ENCODE data around the gene ZNF536. TPM values are rescaled to one million over a fixed set of nuclear protein-coding genes. Genes with fewer than 3 reads are reported as not detected.

The ZNF536 gene
- total RNA-seq, 2 experiments from 2014 or later, result not detected

- H3K36me3 Mint-ChIP-seq (ENCODE audit: low read depth), result no peaks in the 10 kb centered on the region
- no peaks in the 10 kb centered on the region for H3K4me1 Mint-ChIP-seq
- POLR2A ChIA-PET, result no interaction called here
- intact Hi-C loops (cut with DNase I, micrococcal nuclease), result no loop called here
- H3K9me3 Mint-ChIP-seq (ENCODE audit: low read depth), result no peaks in the 10 kb centered on the region
- ATAC-seq (no peak), DNase-seq (no peak)
- H3K27me3 Mint-ChIP-seq, result peaks cover 5% of the 10 kb centered on the region
- no peak overlapping the region for H3K4me3 Mint-ChIP-seq
- H3K27ac Mint-ChIP-seq, result no peak overlapping the region
- CTCF ChIA-PET, result no interaction called here
These were observed 146.9 kb downstream of the ZNF536 start for GRCh38 chr19:30518965-30519606.

GRCh38 chr19:30519607-30520205 is 147.5 kb downstream of the ZNF536 start:
- POLR2A ChIA-PET, result interaction anchor here (0.7 kb wide), 1 partner anchor 211 kb away, joined by 7 read pairs; no protein-coding TSS in a partner anchor
- intact Hi-C loops (cut with DNase I, micrococcal nuclease), result no loop called here
- ATAC-seq, result no peak
- Mint-ChIP-seq H3K4me1 (no peaks in the 10 kb centered on the region), H3K9me3 (ENCODE audit: low read depth) (no peaks in the 10 kb centered on the region), H3K36me3 (ENCODE audit: low read depth) (no peaks in the 10 kb centered on the region), H3K27me3 (peaks cover 5% of the 10 kb centered on the region), H3K4me3 (no peak overlapping the region), H3K27ac (no peak overlapping the region)
- no peak for DNase-seq
- CTCF ChIA-PET, result no interaction called here

- DNase-seq (no peak), ATAC-seq (no peak)
- H3K9me3 Mint-ChIP-seq (ENCODE audit: low read depth), result no peaks in the 10 kb centered on the region
- H3K4me3 Mint-ChIP-seq, result no peak overlapping the region
- no peaks in the 10 kb centered on the region for H3K36me3 Mint-ChIP-seq (ENCODE audit: low read depth)
- peaks cover 5% of the 10 kb centered on the region for H3K27me3 Mint-ChIP-seq
- H3K4me1 Mint-ChIP-seq, result no peaks in the 10 kb centered on the region
- POLR2A ChIA-PET, result no interaction called here
- no peak overlapping the region for H3K27ac Mint-ChIP-seq
- CTCF ChIA-PET, result no interaction called here
- intact Hi-C loops (cut with DNase I, micrococcal nuclease), result no loop called here
These were observed 148.7 kb downstream of the ZNF536 start for GRCh38 chr19:30520735-30521479.

GRCh38 chr19:30521937-30522336 is 149.8 kb downstream of the ZNF536 start:
- Mint-ChIP-seq H3K27me3 (peaks cover 5% of the 10 kb centered on the region), H3K4me3 (no peak overlapping the region), H3K9me3 (ENCODE audit: low read depth) (no peaks in the 10 kb centered on the region), H3K27ac (no peak overlapping the region), H3K36me3 (ENCODE audit: low read depth) (no peaks in the 10 kb centered on the region), H3K4me1 (no peaks in the 10 kb centered on the region)
- intact Hi-C loops (cut with DNase I, micrococcal nuclease), result no loop called here
- POLR2A ChIA-PET, result no interaction called here
- CTCF ChIA-PET, result no interaction called here
- ATAC-seq (no peak), DNase-seq (no peak)

- Mint-ChIP-seq H3K4me1 (no peaks in the 10 kb centered on the region), H3K27ac (no peak overlapping the region), H3K4me3 (no peak overlapping the region), H3K9me3 (ENCODE audit: low read depth) (no peaks in the 10 kb centered on the region), H3K27me3 (peaks cover 5% of the 10 kb centered on the region), H3K36me3 (ENCODE audit: low read depth) (no peaks in the 10 kb centered on the region)
- intact Hi-C loops (cut with DNase I, micrococcal nuclease), result no loop called here
- DNase-seq (no peak), ATAC-seq (no peak)
- ChIA-PET POLR2A (no interaction called here), CTCF (no interaction called here)
These were observed 150.2 kb downstream of the ZNF536 start for GRCh38 chr19:30522341-30522740.

- no peaks in the 10 kb centered on the region for H3K36me3 Mint-ChIP-seq (ENCODE audit: low read depth)
- H3K27me3 Mint-ChIP-seq, result peaks cover 5% of the 10 kb centered on the region
- H3K9me3 Mint-ChIP-seq (ENCODE audit: low read depth), result no peaks in the 10 kb centered on the region
- ChIA-PET POLR2A (no interaction called here), CTCF (no interaction called here)
- intact Hi-C loops (cut with DNase I, micrococcal nuclease), result no loop called here
- H3K27ac Mint-ChIP-seq, result no peak overlapping the region
- H3K4me1 Mint-ChIP-seq, result no peaks in the 10 kb centered on the region
- DNase-seq (no peak), ATAC-seq (no peak)
- no peak overlapping the region for H3K4me3 Mint-ChIP-seq
These were observed 151.6 kb downstream of the ZNF536 start for GRCh38 chr19:30523791-30524190.

- Mint-ChIP-seq H3K4me1 (no peaks in the 10 kb centered on the region), H3K27me3 (peaks cover 1% of the 10 kb centered on the region), H3K36me3 (ENCODE audit: low read depth) (no peaks in the 10 kb centered on the region), H3K27ac (no peak overlapping the region), H3K4me3 (no peak overlapping the region), H3K9me3 (ENCODE audit: low read depth) (no peaks in the 10 kb centered on the region)
- intact Hi-C loops (cut with DNase I, micrococcal nuclease), result no loop called here
- CTCF ChIA-PET, result no interaction called here
- DNase-seq (no peak), ATAC-seq (no peak)
- POLR2A ChIA-PET, result no interaction called here
These were observed 153.2 kb downstream of the ZNF536 start for GRCh38 chr19:30525383-30525782.

- Mint-ChIP-seq H3K27me3 (no peaks in the 10 kb centered on the region), H3K27ac (no peak overlapping the region), H3K4me1 (no peaks in the 10 kb centered on the region), H3K4me3 (no peak overlapping the region), H3K36me3 (ENCODE audit: low read depth) (no peaks in the 10 kb centered on the region), H3K9me3 (ENCODE audit: low read depth) (no peaks in the 10 kb centered on the region)
- no peak for DNase-seq
- CTCF ChIA-PET, result no interaction called here
- POLR2A ChIA-PET, result no interaction called here
- intact Hi-C loops (cut with DNase I, micrococcal nuclease), result no loop called here
- ATAC-seq, result no peak
These were observed 156.7 kb downstream of the ZNF536 start for GRCh38 chr19:30528919-30529318.

GRCh38 chr19:30529876-30530275 is 157.7 kb downstream of the ZNF536 start:
- H3K27ac Mint-ChIP-seq, result no peak overlapping the region
- no peaks in the 10 kb centered on the region for H3K36me3 Mint-ChIP-seq (ENCODE audit: low read depth)
- DNase-seq (no peak), ATAC-seq (no peak)
- no peak overlapping the region for H3K4me3 Mint-ChIP-seq
- POLR2A ChIA-PET, result no interaction called here
- intact Hi-C loops (cut with DNase I, micrococcal nuclease), result loop anchor here in 1 of 2 experiments (5.0 kb wide), 1 partner anchor 1543 kb away; no protein-coding TSS in a partner anchor
- H3K27me3 Mint-ChIP-seq, result no peaks in the 10 kb centered on the region
- CTCF ChIA-PET, result no interaction called here
- H3K9me3 Mint-ChIP-seq (ENCODE audit: low read depth), result no peaks in the 10 kb centered on the region
- H3K4me1 Mint-ChIP-seq, result no peaks in the 10 kb centered on the region

GRCh38 chr19:30530751-30531150 is 158.6 kb downstream of the ZNF536 start:
- Mint-ChIP-seq H3K36me3 (ENCODE audit: low read depth) (no peaks in the 10 kb centered on the region), H3K27ac (no peak overlapping the region), H3K27me3 (no peaks in the 10 kb centered on the region), H3K9me3 (ENCODE audit: low read depth) (no peaks in the 10 kb centered on the region), H3K4me3 (no peak overlapping the region), H3K4me1 (no peaks in the 10 kb centered on the region)
- intact Hi-C loops (cut with DNase I, micrococcal nuclease), result loop anchor here in 1 of 2 experiments (5.0 kb wide), 1 partner anchor 1543 kb away; no protein-coding TSS in a partner anchor
- ChIA-PET CTCF (no interaction called here), POLR2A (no interaction called here)
- ATAC-seq (no peak), DNase-seq (no peak)

- Mint-ChIP-seq H3K27me3 (no peaks in the 10 kb centered on the region), H3K27ac (no peak overlapping the region), H3K4me1 (no peaks in the 10 kb centered on the region), H3K9me3 (ENCODE audit: low read depth) (no peaks in the 10 kb centered on the region), H3K36me3 (ENCODE audit: low read depth) (no peaks in the 10 kb centered on the region), H3K4me3 (no peak overlapping the region)
- intact Hi-C loops (cut with DNase I, micrococcal nuclease), result no loop called here
- ATAC-seq (no peak), DNase-seq (no peak)
- ChIA-PET CTCF (no interaction called here), POLR2A (no interaction called here)
These were observed 162.8 kb downstream of the ZNF536 start for GRCh38 chr19:30535011-30535410.

- DNase-seq (no peak), ATAC-seq (no peak)
- H3K4me3 Mint-ChIP-seq, result no peak overlapping the region
- CTCF ChIA-PET, result no interaction called here
- POLR2A ChIA-PET, result no interaction called here
- H3K27me3 Mint-ChIP-seq, result peaks cover 3% of the 10 kb centered on the region
- no peak overlapping the region for H3K27ac Mint-ChIP-seq
- no peaks in the 10 kb centered on the region for H3K36me3 Mint-ChIP-seq (ENCODE audit: low read depth)
- no peaks in the 10 kb centered on the region for H3K4me1 Mint-ChIP-seq
- H3K9me3 Mint-ChIP-seq (ENCODE audit: low read depth), result no peaks in the 10 kb centered on the region
- intact Hi-C loops (cut with DNase I, micrococcal nuclease), result no loop called here
These were observed 164.8 kb downstream of the ZNF536 start for GRCh38 chr19:30536975-30537374.

Data from activated CD4-positive, alpha-beta T cell treated with anti-CD3 and anti-CD28 coated beads for 36 hours (primary cell).